NCI-H187 (cell line): ENCODE measurements around the gene GNG11.
"Not testable (repeated sequence)": the region's sequence is repeated elsewhere in the genome, so short reads cannot be mapped to it uniquely, and the experiment has no call there.

ENCODE experiments used
- DNase-seq, 2 experiments: peaks; one replicate each; lab custom pipeline; 2025; lab: John Stamatoyannopoulos, UW

Gene GNG11

DNA sequence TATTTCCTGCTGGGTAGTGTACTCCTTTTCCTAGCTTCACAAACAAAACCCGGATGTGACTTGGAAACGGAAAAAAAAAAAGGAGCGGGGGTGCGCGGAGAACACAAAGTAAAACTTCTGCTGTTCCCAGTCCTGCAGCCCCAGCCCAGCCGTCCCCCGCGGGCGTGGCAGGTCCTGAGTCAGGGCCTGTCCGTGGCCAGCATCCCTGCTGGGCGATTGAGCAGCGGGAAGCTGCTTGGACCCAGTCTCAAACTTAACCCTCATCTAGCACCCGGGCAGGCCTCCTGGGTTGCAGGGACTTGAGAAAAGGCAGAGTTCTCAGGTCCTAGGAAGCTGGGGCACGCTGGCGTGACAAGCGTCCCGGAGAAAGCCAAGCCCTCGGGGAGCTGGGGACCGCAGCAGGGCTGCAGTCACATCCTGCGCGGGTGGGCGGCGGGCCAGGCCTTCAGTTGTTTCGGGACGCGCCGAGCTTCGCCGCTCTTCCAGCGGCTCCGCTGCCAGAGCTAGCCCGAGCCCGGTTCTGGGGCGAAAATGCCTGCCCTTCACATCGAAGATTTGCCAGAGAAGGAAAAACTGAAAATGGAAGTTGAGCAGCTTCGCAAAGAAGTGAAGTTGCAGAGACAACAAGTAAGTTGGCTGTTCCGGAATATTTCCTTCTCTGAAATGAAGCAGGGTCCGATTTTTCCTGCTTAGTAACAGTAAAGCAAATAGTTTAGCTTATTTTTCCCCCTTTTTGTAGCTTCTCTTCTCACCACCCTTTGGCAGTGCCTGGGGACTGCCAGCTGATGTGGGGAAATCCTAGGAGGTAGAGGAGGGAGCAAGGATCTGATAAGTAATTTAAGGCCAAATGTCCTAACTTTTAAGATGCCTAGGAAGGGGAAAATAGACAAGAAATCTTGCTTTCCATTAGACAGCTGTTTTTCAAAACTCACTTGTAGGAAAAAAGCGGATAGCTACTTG, at the start of gene GNG11:
GNG11 (plus strand) TSS at position 129 of the 960 bp plus-strand sequence; CDS start at position 532, 403 bp downstream.
- no peak for DNase-seq

DNA sequence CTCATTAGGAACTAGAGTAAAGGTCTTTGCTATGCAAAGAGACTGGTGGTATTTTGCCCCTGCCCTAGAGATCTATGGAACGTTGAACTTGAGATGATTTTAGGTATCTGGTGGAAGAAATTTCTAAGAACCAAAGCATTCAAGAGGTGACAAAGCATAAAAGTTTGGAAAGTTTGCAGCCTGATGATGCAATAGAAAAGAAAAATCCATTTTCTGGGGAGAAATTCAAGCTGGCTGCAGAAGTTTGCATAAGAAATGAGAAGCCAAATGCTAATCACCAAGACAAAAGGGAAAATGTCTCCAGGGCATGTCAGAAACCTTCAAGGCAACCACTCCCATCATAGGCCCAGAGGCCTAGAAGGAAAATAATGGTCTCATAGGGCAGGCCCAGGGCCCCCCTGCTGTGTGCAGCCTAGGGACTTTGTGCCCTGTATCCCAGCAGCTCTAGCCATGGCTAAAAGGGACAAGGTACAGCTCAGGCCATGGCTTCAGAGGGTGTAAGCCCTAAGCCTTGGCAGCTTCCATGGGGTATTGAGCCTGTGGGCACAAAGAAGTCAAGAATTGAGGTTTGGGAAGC, 47.4 kb upstream of the GNG11 start:
- no peak for DNase-seq

DNA sequence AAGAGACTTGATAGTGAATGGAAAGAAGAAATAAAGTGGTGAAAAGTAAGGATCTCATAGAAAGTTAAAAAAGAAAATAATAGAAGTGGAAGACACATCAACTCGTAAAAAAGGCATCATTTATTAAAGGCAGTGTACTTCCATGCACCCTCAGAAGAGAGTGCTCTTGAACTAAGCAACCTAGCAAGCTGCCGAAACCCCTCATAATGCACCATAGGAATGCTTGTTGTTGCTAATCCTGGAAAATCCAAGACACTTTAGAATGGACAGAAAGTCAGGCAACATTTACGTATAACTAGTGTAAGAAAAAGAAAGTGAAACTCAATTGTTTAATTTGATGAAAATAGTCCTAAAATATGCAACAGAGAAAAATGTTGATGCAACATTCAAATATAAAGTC, 43.8 kb upstream of the GNG11 start:
- no peak for DNase-seq

DNA sequence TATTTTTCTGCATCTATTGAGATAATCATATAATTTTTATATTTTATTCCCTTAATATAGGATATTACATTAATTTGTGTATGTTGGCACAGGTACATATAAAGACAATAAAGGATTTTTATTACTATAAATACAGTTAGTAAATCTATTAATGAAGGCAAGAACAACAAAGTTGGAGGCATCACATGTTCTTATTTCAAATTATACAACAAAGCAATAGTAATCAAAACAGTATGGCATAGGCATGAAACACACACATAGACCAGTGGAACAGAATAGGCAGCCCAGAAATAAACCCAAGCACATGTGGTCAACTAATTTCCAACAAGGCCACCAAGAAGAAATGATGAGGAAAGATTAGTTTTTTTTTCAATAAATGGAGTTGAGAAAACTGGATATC, 42.2 kb upstream of the GNG11 start:
- no peak for DNase-seq

DNA sequence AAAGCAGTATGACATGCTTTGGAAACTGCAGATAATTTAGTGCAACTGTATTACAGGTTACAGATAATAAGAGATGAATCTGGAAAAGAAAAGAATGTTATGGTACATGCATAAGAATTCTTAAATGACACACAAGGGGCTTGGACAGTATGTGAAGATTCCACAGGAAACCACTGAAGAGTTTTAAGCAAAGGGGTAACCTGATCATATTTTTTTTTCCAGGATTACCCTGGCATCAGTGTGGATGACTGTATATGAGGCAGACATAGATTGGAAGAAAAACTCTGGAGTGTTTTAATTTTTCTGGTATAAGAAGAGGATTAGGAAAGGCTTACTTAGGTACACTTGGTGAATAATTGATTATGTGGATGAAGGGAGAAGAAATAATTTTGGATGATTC, 39.1 kb upstream of the GNG11 start:
- DNase-seq: no peak

DNA sequence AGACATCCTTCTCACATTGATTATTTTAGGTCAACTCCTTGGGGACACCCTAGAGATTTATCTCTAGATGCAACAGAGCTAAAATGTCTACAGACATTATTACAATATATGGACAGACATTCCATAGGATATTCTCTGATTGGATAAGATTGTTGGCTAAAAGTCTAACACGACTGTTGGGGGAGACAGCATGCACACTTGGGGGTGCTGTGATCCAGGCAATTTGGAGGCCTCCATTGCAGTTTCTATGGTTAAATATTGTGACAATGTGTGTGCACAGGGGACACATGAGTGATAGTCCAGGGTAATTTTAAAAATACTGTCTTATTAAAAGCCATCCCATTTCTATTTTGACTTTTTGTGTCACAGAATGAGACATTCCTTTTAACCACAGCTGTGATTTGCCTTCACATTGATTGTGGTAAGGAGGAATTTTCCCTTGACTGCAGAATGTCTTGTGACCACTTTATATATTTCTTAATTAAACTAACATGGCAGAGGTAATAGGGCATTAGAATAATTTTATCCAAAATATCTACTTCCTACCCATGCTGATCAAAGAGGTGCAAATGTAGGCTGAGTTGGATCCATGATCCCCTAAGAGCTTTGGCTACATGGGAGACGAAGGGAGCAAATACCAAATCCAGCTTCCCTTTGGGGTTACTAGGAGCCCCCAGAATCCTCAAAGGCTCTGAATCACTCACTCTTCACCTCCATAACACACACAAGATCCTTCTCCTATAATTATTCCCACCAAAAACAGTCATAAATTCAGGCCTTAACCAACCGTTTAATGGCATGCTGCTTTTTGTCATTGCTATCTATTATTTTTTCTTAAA, 38.2 kb upstream of the GNG11 start:
- DNase-seq: no peak

DNA sequence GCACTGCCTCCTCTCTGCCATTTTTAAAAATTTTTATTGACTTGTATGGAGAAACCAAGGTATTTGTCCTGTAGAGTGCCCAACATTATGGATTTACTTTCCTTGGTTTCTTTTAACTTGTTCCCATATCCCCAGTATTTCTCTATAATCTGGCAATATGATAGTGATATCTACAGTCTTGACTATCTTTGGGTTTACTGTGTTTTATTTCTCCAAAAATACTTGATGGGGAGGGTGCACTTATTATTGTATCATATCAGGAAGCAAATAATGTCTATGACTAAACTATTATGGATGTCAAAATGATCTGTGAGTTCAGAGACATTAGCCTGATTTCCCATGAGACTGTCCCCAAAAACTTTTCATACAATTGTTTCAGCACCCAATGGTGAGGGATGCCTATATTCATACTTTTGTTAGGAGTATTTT, 37.6 kb upstream of the GNG11 start:
- no peak for DNase-seq

DNA sequence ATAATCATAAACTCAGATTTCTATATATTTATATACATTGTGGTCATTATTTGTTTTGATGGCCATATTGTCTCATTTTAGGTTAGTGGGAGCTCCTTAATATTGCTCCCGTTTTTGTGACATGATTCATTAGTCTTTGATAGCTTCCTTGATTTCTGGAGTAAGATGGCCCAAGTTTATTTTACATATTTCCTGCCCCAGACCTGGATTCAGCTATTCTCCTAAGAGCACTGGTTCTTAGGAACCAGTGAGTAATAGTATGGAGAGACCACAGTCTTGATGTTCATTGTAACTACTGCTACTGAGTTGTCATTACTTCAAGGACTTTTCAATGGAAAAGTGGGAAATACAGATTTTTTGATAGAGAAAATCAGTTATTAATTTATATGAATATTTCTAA, 37.0 kb upstream of the GNG11 start:
- DNase-seq: no peak

DNA sequence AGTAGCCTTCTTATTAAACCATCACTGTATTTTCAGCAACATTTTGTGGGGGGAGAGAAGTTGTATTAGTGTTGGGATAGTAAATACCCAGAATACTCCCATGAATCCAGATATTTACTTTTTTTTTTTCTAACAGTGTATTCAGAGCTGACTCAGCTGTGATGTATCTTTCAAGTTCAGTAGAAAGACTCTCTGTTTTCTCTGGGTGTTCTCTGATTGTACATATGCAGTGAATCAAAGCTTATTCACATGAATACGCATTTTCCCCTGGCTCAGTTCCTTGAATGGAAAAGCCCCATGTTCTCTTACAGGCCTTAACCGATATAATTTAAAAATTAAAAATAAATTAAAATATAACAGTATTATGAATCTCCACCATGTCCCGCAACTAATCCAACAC, 32.3 kb upstream of the GNG11 start:
- DNase-seq: no peak

DNA sequence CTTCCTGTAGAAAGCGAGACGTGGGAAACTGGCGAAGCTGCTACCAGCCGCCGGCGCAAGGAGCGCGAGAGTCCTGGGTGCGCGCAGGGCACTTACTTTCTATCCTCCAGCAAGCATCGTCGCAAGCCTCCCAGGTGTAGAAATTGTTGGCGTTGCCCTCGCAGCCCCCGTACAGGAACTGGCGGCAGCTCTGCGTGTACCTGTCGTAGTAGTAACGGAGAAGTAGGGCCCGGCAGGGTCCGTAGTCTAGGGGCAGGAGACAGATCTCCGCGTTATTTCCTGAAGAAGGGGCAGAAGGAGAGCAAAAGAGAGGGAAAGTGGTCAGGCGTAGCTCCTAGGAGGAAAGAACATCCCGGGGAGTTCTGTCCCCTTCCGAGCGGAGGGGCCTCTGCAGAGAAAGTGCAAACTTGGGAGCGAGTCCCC, 31.5 kb upstream of the GNG11 start:
- DNase-seq: no peak

DNA sequence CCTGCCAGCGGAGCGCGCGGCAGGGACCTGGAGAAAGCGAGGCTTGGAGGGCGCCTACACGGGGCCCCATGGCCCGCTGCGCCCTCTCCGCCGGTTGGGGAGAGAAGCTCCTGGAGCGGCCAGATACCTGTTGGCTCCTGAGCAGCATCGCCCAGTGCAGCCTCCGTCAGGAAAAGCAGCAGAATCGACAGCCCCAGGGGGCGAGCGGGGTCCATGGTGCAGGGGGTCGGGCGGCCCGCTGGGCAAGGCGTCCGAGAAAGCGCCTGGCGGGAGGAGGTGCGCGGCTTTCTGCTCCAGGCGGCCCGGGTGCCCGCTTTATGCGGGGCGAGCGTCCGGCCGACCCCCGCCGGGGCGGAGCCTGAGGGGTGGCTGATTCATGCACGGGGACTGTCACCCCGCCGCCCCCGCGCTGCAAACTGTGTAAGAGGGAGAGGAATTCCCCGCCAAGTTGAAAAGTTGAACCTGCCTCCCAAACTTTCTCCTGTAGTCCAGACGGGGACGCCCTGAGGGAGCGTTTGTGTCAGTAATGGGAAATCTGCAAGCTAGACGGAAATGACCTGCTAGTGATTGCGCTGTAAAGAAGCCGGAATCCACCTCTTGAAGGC, 31.0 kb upstream of the GNG11 start, which contains the start of gene TFPI2:
TFPI2 (minus strand) TSS at position 290 of the 605 bp plus-strand sequence; CDS start at position 215, 75 bp downstream.
- DNase-seq: no peak

DNA sequence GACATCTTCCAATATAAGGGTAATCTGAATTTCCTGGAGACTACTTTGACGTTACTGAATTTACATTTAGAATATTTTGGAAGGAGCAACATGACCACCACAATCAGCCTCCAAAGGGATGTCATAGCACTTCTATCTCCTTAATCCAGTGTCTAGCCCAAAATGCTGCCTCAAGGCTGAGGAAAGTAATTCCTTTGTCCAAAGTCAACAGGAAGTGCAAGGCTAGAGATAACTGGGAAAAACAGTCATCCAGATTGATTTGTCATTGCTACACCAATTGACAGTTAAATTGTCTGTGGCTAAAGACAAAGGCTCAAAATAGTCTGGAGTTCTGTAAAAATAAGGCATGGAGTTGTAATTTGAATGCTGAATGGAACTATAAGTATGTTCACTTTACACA, 27.1 kb upstream of the GNG11 start:
- no peak for DNase-seq

DNA sequence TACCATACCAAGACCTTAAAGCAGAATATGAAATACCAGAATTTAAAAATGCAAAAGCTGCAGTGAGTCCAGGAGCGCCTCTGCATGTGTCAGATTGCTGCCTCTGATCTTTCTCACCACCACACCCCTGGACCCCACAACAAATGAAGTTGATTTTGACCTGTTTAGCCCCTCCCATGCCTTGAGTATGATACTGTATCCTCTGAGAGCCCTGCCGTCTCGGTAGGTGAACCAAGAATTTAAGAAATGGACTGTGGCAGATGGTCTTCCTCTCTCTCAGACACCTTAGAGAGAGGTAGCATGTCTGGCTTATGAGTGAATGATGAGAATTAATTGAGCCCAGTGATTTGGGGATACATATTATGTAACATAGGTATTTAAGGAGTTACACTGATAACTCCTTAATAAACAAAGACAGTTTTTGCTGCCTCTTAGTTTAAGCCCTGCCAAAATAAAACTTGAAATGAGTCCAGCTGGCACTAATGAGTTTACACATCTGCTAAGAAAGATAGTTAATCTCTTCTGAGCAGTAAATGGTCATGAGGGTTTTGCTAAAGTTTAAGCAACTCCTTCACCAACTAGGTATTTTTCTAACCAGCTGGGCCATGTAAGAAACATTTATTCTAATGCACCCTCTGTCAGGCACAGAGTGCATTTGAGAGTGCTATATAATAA, 26.4 kb upstream of the GNG11 start:
- no peak for DNase-seq

DNA sequence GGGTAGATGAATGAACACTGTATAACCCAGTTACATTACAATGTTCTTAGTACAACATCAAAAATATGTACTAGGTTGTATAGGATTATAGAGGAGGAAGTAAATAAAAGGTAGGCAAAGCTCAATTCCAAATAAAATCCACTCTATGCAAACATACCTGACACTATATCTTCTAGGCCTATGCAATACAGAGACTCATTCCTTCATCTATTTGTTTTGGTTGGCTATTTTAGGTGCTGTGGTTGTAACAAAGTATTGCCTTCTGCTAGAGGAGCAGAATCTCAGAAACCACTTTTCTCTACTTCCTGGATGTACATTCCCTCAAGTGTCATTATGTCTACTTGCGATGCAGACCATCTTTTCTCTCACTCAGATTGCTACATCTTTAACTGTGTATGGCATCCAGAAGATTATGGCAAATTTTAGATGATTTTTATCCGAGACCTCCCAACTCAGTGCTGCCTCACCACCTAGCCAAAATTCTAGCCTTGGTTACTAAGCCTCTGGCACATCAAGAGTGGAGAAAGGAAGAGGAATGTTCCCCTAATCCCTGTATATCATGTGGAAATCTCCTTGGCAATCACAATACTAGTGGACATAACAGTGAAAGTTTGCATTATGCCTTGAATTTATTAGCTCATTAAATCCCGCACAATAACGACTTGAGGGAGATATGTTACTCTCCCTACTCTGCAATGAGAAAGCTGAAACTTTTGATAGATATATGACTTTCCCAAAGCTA, 25.5 kb upstream of the GNG11 start:
- DNase-seq: no peak

DNA sequence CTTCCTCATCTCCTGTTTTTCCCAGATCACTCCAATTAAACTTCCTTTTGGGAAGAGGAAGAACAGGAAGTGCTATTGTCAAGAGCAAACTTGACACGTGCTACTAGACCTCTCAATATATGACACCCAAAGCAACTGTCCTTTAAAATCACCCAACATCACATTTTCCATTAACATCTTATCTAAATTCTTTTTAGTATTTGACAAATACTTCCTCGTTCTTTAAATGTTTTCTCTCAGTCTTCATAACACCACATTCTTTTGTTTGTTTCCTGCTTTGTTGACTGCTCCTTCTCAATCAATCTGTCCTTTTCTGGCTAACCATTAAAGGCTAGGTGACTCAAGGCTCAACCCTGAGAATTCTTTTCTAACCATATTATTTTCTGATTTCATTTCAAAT, 23.9 kb upstream of the GNG11 start:
- DNase-seq: no peak

DNA sequence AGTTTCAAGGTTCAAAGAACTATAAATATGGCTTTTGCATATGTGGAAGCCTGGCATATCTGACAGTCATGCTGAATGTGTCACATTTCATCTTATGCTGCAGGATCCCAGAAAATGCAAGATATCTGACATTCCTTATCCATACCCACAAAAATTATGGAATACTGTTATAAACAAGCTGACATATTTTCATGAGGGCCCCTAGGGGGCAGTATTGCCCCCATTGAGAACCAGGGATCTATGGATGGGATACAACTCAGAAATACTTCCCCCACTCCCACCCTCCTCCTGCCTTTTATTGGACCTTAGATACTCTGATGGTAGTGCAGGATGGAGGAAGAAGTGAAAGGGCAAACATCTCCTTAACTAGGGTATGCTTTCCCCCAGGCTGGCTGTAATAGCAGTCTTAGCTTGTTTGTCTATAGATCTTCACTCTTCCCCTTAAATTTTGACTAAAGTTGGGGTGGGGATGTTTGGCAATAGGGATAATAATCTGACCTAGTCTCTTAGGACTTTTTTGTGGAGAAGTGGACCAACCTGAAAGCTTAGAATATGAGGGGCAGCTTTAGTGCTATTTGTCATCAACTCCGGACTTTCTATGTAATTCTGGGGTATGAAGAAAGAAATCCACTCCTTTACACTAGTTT, 18.6 kb upstream of the GNG11 start:
- DNase-seq: peak in 1 of 2 experiments; percentile 13

DNA sequence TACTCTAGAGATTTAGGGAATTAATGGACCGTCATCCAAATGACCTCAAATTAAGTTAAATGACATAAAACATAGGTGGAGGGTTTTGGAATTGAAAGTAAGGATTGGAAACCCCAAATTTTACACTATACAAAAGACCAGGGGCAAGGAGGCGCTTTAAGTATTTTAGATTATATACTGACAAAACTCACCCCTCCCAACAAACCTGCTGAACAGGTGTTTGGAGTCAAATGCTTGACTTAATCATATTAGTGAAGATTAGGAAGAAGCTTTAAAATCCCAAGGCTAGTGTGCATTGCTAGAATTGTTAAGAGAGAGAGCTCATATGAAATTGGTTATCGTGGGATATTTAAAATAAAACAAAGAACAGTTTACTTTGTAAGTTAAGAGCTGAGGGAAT, 15.3 kb upstream of the GNG11 start, which contains the start of gene GNGT1:
GNGT1 (plus strand) TSS at position 301 of the 400 bp plus-strand sequence. CDS start 180 bp downstream, outside the sequence.
- no peak for DNase-seq

DNA sequence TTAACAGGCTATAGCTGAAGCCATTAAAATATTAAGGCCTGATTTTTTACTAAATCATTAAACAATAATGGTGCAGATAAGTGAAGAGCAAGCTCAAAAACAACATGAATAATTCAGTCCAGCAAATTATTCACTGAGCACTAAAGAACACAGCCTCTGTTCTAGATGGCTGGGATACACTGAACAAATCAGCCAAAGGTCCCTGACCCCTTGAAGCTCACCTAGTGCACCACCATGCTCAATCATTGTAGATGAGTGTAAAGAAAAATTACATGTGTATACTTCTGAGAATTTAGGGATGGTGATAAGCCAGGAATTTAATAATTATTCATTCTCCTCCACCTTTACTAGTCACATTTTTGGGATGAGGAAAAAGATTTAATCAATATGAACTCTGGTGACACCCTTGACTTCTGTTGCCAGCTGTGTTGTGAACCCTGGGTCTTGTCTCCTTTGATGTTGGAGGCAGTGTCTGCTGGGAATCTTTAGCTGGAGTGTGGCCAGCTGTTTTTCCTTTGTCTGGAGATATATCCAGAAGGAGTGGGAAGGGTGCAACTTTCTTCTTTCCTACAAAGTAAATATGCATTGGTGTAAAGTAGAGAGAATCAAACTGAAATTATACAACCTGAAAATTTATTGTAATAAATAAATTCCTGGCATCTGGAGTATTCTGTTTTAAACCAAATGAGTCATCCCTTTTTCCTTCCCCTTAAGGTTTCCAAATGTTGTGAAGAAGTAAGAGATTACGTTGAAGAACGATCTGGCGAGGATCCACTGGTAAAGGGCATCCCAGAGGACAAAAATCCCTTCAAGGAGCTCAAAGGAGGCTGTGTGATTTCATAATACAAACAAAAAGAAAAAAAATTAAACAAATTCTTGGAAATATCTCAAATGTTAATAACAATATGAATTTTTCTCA, 11.2 kb upstream of the GNG11 start:
- no peak for DNase-seq

DNA sequence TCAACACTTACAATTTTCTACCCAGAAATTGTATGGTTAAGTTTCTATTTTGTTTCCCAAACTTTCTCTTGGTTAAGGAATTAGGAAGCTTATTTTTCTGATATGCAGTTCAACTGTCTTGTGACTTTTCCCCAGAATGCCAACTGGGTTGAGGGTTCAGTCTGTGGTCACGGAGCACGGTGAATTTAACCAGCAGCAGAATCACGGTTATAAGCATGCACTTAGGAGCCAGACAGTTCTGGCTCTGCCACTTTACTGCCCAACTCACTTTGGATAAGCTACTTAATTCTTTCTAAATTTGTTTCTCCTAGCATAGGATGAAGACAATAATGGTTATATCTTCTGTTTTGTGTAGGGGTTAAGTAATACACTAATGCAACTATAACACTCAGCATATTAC, 10.3 kb upstream of the GNG11 start:
- not testable (repeated sequence) for DNase-seq
